ENCODE measurements around the gene RAB40C.

GRCh38 chr16:637081-638018 lies 47.5 kb downstream of the RAB40C start:
- TF ChIP-seq CTCF (conservative IDR thresholded peaks at IDR 0.05 in 1 of 2, IDR thresholded peaks at IDR 0.05 in 1 of 2; ENCODE audit: low read depth in 1 of 2, low read length in 2 of 2) (no peak), EZH2 (IDR thresholded peaks at IDR 0.05; ENCODE audit: low read length, missing control alignments) (no peak)

Data from fibroblast of lung (primary cell).